Measurements from ENCODE around the gene LKAAEAR1.
A peak's percentile ranks its signal among the peaks of the same experiment; 100 is the strongest.

Gene LKAAEAR1

GRCh38 chr20:64108731-64109681, 24.8 kb upstream of the LKAAEAR1 start:
- no peak overlapping the region for H3K9ac ChIP-seq (ENCODE audit: low read length)
- H3K27ac ChIP-seq (ENCODE audit: low read length), result no peak overlapping the region
- no peaks in the 10 kb centered on the region for H3K27me3 ChIP-seq (ENCODE audit: control insufficient read depth, insufficient read depth, low read length)
- no peaks in the 10 kb centered on the region for H3K9me3 ChIP-seq (ENCODE audit: control insufficient read depth, low read depth, low read length)
- no peaks in the 10 kb centered on the region for H3K4me1 ChIP-seq (ENCODE audit: control insufficient read depth, low read depth, low read length)
- no peaks in the 10 kb centered on the region for H3K36me3 ChIP-seq (ENCODE audit: control insufficient read depth, low read depth, low read length)
- no peak overlapping the region for H3K4me3 ChIP-seq (ENCODE audit: low read length)

- no peaks in the 10 kb centered on the region for H3K9me3 ChIP-seq (ENCODE audit: control insufficient read depth, low read depth, low read length)
- no peak overlapping the region for H3K27ac ChIP-seq (ENCODE audit: low read length)
- no peak overlapping the region for H3K4me3 ChIP-seq (ENCODE audit: low read length)
- no peak overlapping the region for H3K9ac ChIP-seq (ENCODE audit: low read length)
- no peaks in the 10 kb centered on the region for H3K36me3 ChIP-seq (ENCODE audit: control insufficient read depth, low read depth, low read length)
- no peaks in the 10 kb centered on the region for H3K4me1 ChIP-seq (ENCODE audit: control insufficient read depth, low read depth, low read length)
- H3K27me3 ChIP-seq (ENCODE audit: control insufficient read depth, insufficient read depth, low read length), result peaks cover 10% of the 10 kb centered on the region
These were observed 23.7 kb upstream of the LKAAEAR1 start for GRCh38 chr20:64107736-64108457.

GRCh38 chr20:64106981-64107735, 23.0 kb upstream of the LKAAEAR1 start, which contains the start of gene NPBWR2:
Gene NPBWR2, minus strand, starts transcription at chr20:64107565. Its CDS starts 734 bp downstream, at chr20:64106831.
- Histone ChIP-seq H3K9ac (ENCODE audit: low read length) (no peak within 1 kb of the TSS), H3K27me3 (ENCODE audit: control insufficient read depth, insufficient read depth, low read length) (peaks cover 17% of the 10 kb centered on the region), H3K4me1 (ENCODE audit: control insufficient read depth, low read depth, low read length) (no peaks in the 10 kb centered on the region), H3K4me3 (ENCODE audit: low read length) (no peak within 1 kb of the TSS), H3K9me3 (ENCODE audit: control insufficient read depth, low read depth, low read length) (no peaks in the 10 kb centered on the region), H3K27ac (ENCODE audit: low read length) (no peak within 1 kb of the TSS), H3K36me3 (ENCODE audit: control insufficient read depth, low read depth, low read length) (no peaks in the 10 kb centered on the region)

- H3K4me1 ChIP-seq (ENCODE audit: control insufficient read depth, low read depth, low read length), result no peaks in the 10 kb centered on the region
- no peak overlapping the region for H3K9ac ChIP-seq (ENCODE audit: low read length)
- H3K36me3 ChIP-seq (ENCODE audit: control insufficient read depth, low read depth, low read length), result no peaks in the 10 kb centered on the region
- no peaks in the 10 kb centered on the region for H3K9me3 ChIP-seq (ENCODE audit: control insufficient read depth, low read depth, low read length)
- H3K4me3 ChIP-seq (ENCODE audit: low read length), result no peak overlapping the region
- H3K27ac ChIP-seq (ENCODE audit: low read length), result no peak overlapping the region
- peaks cover 23% of the 10 kb centered on the region for H3K27me3 ChIP-seq (ENCODE audit: control insufficient read depth, insufficient read depth, low read length)
These were observed 22.3 kb upstream of the LKAAEAR1 start for GRCh38 chr20:64106435-64106961.

- H3K4me1 ChIP-seq (ENCODE audit: control insufficient read depth, low read depth, low read length), result no peaks in the 10 kb centered on the region
- no peaks in the 10 kb centered on the region for H3K9me3 ChIP-seq (ENCODE audit: control insufficient read depth, low read depth, low read length)
- no peak overlapping the region for H3K9ac ChIP-seq (ENCODE audit: low read length)
- H3K4me3 ChIP-seq (ENCODE audit: low read length), result no peak overlapping the region
- no peaks in the 10 kb centered on the region for H3K36me3 ChIP-seq (ENCODE audit: control insufficient read depth, low read depth, low read length)
- peaks cover 28% of the 10 kb centered on the region for H3K27me3 ChIP-seq (ENCODE audit: control insufficient read depth, insufficient read depth, low read length)
- H3K27ac ChIP-seq (ENCODE audit: low read length), result no peak overlapping the region
These were observed 21.7 kb upstream of the LKAAEAR1 start for GRCh38 chr20:64105846-64106434.

GRCh38 chr20:64104667-64105451, 20.7 kb upstream of the LKAAEAR1 start:
- Histone ChIP-seq H3K27ac (ENCODE audit: low read length) (no peak overlapping the region), H3K4me1 (ENCODE audit: control insufficient read depth, low read depth, low read length) (no peaks in the 10 kb centered on the region), H3K4me3 (ENCODE audit: low read length) (no peak overlapping the region), H3K9me3 (ENCODE audit: control insufficient read depth, low read depth, low read length) (no peaks in the 10 kb centered on the region), H3K36me3 (ENCODE audit: control insufficient read depth, low read depth, low read length) (no peaks in the 10 kb centered on the region), H3K9ac (ENCODE audit: low read length) (no peak overlapping the region), H3K27me3 (ENCODE audit: control insufficient read depth, insufficient read depth, low read length) (peaks cover 35% of the 10 kb centered on the region)

- no peaks in the 10 kb centered on the region for H3K4me1 ChIP-seq (ENCODE audit: control insufficient read depth, low read depth, low read length)
- H3K27ac ChIP-seq (ENCODE audit: low read length), result no peak overlapping the region
- no peak overlapping the region for H3K4me3 ChIP-seq (ENCODE audit: low read length)
- H3K9me3 ChIP-seq (ENCODE audit: control insufficient read depth, low read depth, low read length), result no peaks in the 10 kb centered on the region
- no peak overlapping the region for H3K9ac ChIP-seq (ENCODE audit: low read length)
- no peaks in the 10 kb centered on the region for H3K36me3 ChIP-seq (ENCODE audit: control insufficient read depth, low read depth, low read length)
- peaks cover 35% of the 10 kb centered on the region for H3K27me3 ChIP-seq (ENCODE audit: control insufficient read depth, insufficient read depth, low read length)
These were observed 19.9 kb upstream of the LKAAEAR1 start for GRCh38 chr20:64103871-64104666.

- H3K4me1 ChIP-seq (ENCODE audit: control insufficient read depth, low read depth, low read length), result no peaks in the 10 kb centered on the region
- H3K9me3 ChIP-seq (ENCODE audit: control insufficient read depth, low read depth, low read length), result no peaks in the 10 kb centered on the region
- H3K9ac ChIP-seq (ENCODE audit: low read length), result no peak overlapping the region
- no peaks in the 10 kb centered on the region for H3K36me3 ChIP-seq (ENCODE audit: control insufficient read depth, low read depth, low read length)
- peaks cover 35% of the 10 kb centered on the region for H3K27me3 ChIP-seq (ENCODE audit: control insufficient read depth, insufficient read depth, low read length)
- peak overlapping the region; percentile 55 for H3K4me3 ChIP-seq (ENCODE audit: low read length)
- no peak overlapping the region for H3K27ac ChIP-seq (ENCODE audit: low read length)
These were observed 18.6 kb upstream of the LKAAEAR1 start for GRCh38 chr20:64102647-64103354.

GRCh38 chr20:64101731-64102621, 17.8 kb upstream of the LKAAEAR1 start:
- Histone ChIP-seq H3K9me3 (ENCODE audit: control insufficient read depth, low read depth, low read length) (no peaks in the 10 kb centered on the region), H3K4me1 (ENCODE audit: control insufficient read depth, low read depth, low read length) (no peaks in the 10 kb centered on the region), H3K27me3 (ENCODE audit: control insufficient read depth, insufficient read depth, low read length) (peaks cover 35% of the 10 kb centered on the region), H3K4me3 (ENCODE audit: low read length) (peak overlapping the region; percentile 55), H3K9ac (ENCODE audit: low read length) (no peak overlapping the region), H3K36me3 (ENCODE audit: control insufficient read depth, low read depth, low read length) (no peaks in the 10 kb centered on the region), H3K27ac (ENCODE audit: low read length) (no peak overlapping the region)
